ENCODE measurements around the gene COX14.
"Not testable (repeated sequence)": the region's sequence is repeated elsewhere in the genome, so short reads cannot be mapped to it uniquely, and the experiment has no call there.

COX14 gene

DNA sequence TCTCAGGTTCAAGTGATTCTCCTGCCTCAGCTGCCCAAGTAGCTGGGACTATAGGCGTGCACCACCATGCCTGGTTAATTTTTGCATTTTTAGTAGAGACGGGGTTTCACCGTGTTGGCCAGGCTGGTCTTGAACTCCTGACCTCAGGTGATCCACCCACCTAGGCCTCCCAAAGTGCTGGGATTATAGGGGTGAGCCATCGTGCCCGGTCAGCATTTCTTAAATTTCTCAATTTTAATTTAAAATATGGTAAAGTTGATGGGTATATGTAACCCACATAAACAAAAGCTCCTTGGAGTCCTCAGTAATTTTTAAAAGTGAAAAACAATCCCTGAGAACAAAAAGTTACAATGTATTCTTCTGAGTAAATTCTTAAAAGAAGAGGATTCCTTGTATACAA, 42.9 kb downstream of the COX14 start:
- DNase-seq (ENCODE audit: low read depth in 2 of 2), result not testable (repeated sequence)

DNA sequence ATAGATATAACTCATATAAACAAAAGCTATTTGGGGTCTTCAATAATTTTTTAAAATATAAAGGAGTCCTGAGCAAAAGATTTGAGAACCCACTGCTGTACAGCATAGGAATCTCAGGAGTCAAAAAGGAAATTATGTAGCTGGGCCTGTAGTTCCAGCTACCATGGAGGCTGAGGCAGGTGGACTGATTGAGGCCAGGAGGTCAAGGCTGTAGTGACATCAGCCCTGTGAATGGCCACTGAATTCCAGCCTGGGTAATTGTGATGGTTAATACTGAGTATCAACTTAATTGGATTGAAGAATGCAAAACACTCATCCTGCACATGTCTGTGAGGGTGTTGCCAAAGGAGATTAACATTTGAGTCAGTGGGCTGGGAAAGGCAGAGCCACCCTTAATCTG, 44.6 kb downstream of the COX14 start:
- DNase-seq (ENCODE audit: low read depth in 2 of 2), result no peak

DNA sequence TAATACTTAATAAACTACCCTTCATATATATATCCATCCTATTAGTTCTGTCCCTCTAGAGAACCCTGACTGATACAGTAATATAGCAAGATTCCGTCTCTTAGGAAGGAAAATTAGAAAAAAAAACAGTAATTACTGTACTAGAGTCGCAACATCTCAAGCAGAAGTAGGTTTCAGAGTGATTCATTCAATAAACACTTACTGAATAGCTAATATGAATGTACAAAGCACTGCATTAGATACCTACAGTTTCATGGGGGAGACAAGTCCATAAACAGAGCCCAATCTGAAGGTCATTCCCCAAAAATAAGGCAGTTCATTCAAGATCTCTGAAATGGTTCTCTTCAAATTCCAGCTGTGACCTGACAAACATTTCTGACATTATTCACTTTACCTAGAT, 45.2 kb downstream of the COX14 start:
- DNase-seq (ENCODE audit: low read depth in 2 of 2), result no peak

DNA sequence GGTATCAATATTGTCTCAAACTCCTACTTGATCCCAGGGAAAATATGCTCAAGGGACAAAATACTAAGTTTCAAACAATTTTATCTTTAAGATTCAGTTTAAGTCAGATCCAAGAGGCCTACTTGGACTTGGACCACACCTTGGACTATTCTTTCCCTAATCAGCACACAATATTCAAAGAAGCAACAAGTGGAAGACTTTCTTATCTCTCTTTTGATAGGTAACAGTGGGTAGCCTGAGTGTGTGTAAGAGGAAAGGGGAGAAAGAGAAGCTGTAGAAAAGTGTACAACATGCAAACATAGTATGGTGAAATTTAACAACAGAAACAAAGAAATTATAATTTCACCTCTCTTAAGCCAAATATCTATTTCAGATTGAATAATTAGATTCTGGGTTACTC, 48.6 kb downstream of the COX14 start:
- DNase-seq (ENCODE audit: low read depth in 2 of 2), result no peak

DNA sequence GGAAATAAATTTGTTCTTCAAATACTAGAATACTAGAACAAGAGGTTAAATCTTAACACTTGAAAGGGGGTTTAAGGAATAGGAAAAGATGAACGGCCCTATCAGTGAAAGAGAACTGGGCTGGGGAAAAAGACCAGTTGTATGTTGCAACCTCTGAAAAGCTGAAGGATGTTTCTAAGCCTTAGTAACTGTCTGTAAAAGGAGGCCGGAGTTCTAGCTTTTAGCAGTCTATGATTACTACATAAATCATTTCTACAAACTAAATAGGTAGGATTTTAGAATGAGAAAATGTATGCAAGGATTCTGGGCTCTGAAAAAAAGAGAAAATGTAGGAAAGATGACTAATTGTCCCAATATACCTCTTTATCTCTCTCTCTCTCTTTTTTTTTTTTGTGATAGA, 50.2 kb downstream of the COX14 start:
- no peak for DNase-seq (ENCODE audit: low read depth in 2 of 2)

DNA sequence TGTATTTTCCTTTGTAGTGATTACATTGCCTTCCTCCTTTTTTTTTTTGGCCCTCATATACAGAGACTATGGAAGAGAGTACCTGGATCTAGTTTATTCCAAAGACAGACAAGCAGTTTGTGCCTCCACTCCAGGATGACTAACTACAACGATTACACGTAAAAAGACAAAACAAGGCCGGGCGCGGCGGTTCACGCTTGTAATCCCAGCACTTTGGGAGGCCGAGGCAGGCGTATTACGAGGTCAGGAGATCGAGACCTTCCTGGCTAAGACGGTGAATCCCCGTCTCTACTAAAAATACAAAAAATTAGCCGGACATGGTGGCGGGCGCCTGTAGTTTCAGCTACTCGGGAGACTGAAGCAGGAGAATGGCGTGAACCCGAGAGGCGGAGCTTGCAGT, 52.9 kb downstream of the COX14 start:
- no peak for DNase-seq (ENCODE audit: low read depth in 2 of 2)

DNA sequence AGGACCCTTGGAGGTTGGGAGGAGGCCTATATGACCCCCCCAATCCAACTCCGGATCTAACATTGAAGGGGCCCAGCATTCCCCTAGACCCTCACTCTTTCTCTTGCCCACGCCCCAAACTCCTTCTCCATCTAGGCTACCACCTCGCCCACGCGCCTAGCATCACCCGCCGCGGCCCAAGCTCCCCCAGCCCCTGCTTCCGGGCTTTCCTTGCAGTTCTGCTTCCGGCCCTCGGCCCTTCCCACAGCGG, 54.7 kb downstream of the COX14 start:
- peak; percentile 30 to 49 for DNase-seq (ENCODE audit: low read depth in 2 of 2)

DNA sequence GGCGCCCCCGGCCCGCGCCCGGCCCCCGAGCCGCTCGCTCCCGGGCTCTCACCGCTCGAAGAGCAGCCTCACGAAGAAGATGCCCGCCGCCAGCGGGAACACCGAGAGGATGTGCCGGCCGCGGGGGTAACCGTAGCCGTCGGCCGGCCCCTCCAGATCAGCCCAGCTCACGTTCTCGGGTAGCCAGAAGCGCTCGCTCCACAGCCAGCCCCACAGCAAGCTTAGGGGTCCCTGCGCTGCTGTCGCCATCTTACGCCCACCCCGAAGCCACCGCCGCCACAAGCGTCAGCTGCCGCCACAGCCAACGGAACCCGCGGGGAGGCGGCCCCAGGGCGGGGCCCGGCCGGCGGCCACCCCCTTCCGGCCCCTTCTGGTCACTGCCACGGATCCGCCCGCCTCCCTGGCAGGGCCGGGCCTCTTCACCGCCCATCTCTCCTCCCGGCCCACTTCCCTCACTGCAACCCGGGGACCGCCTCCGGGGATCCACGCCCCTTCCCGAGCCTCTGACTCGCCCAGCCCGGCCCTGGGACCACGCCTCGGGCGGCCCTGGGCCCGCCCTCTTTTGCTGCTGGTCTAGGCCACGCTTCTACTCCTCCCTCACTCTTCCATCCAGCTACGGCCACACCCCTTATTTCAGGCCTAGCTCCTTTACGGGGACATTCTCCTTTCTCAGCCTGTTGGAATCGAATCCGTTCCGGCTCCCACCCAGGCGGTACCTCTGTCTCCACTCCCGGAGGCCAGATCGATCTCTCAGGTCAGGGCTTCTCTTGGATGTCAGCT, 55.2 kb downstream of the COX14 start, which contains the start of gene CERS5:
TSS of gene CERS5 (minus strand) at position 321 of the 780 bp plus-strand sequence. CDS start at position 249, 72 bp downstream.
- DNase-seq (ENCODE audit: low read depth in 2 of 2), result peak; percentile 88 to 93
